Body of pancreas (tissue), 4 donors: ENCODE measurements around the gene TBCEL. TPM values are rescaled to one million over a fixed set of nuclear protein-coding genes. Genes with fewer than 3 reads are reported as not detected.

Source experiments
- ATAC-seq: fragments of 150-250 bp; one replicate; pipeline ENCODE4 v1.9.1; 2016
- DNase-seq, 4 donors: peaks; one replicate each; pipeline ENCODE4 v3.0.0-alpha.2; 2019
- H3K27ac ChIP-seq, 4 donors: fragments of 200-600 bp; sonication (generic); 1 replicate in 3 of 4; 2 replicates in 1 of 4; pipeline versions ENCODE4 v1.5.1 to v1.6.1; 2016 to 2019; ENCODE audit warnings: mild to moderate bottlenecking in 1 of 4, mixed read lengths in 1 of 4, moderate library complexity in 1 of 4
- H3K27me3 ChIP-seq, 2 donors: fragments of 200-600 bp; sonication (generic); one replicate each; pipeline ENCODE4 v1.6.0; 2016; ENCODE audit warnings: mild to moderate bottlenecking in 1 of 2
- H3K36me3 ChIP-seq, 2 donors: fragments of 200-600 bp; sonication (generic); replicated peaks in 1 of 2; 2 replicates each; pipeline ENCODE4 v1.5.1; 2016; ENCODE audit warnings: low read depth in 2 of 2; ENCODE audit not compliant: insufficient read depth in 1 of 2
- H3K4me1 ChIP-seq: fragments of 200-600 bp; sonication (generic); one replicate; pipeline ENCODE4 v1.6.0; 2016
- H3K4me3 ChIP-seq, 2 donors: fragments of 200-600 bp; sonication (generic); 1 replicate in 1 of 2; 2 replicates in 1 of 2; pipeline ENCODE4 v1.5.1; 2016 to 2019
- H3K9me3 ChIP-seq, 3 donors: fragments of 200-600 bp; sonication (generic); 1 replicate in 2 of 3; 2 replicates in 1 of 3; pipeline ENCODE4 v1.5.1; 2016
- CTCF ChIP-seq, 7 experiments: fragments of 450-650 bp in 4 of 7; fragments of 200-600 bp in 3 of 7; sonication (generic) in 3 of 7; IDR thresholded peaks; one replicate each; pipeline ENCODE4 v1.5.1; 2016 to 2019; ENCODE audit warnings: antibody characterized with exemption in 7 of 7
- POLR2A ChIP-seq, 3 donors: fragments of 450-650 bp; IDR thresholded peaks; one replicate each; pipeline ENCODE4 v1.6.1; 2016; ENCODE audit warnings: antibody characterized with exemption in 3 of 3, mild to moderate bottlenecking in 2 of 3
- WGBS, 2 donors: methylation state at CpG; one replicate each; pipeline ENCODE4 v1.1.5; 2017; 5-methylcytosine and 5-hydroxymethylcytosine counted together
- intact Hi-C: fragments of 100-400 bp; cut with DNase I; formaldehyde crosslinking; loops from one replicate; pipeline ENCODE4 v1.15.1; 2023
- total RNA-seq, 2 donors: library from RNA; depleted of rRNA; stranded (reverse); fragments of >200 nt; gene quantifications; one replicate each; pipeline ENCODE4 v1.1.0, GENCODE V29; 2016

TBCEL gene
- total RNA-seq, 2 donors from 2014 or later = 5.9 to 14.8 TPM

- H3K4me3 ChIP-seq = no peak overlapping the region
- H3K4me1 ChIP-seq = no peaks in the 10 kb centered on the region
- peaks cover 0 to 25% of the 10 kb centered on the region in 2 donors for H3K36me3 ChIP-seq
- ATAC-seq = no peak
- H3K27me3 ChIP-seq = no peaks in the 10 kb centered on the region
- 89 to 92% methylated on average over 3 of the region's 3 CpGs for WGBS, 2 donors
- H3K27ac ChIP-seq = no peak overlapping the region
- no peak for DNase-seq
- intact Hi-C loops = no loop called here
- TF ChIP-seq POLR2A (IDR thresholded peaks at IDR 0.05) (no peak), CTCF (IDR thresholded peaks at IDR 0.05) (no peak)
- H3K9me3 ChIP-seq = no peaks in the 10 kb centered on the region
Measured at GRCh38 chr11:121055076-121055475, 31.2 kb downstream of the TBCEL start.

- no peak for ATAC-seq
- 76 to 81% methylated on average over 4 of the region's 4 CpGs for WGBS, 2 donors
- no peaks in the 10 kb centered on the region for H3K9me3 ChIP-seq
- H3K27ac ChIP-seq = no peak overlapping the region
- peaks cover 0 to 27% of the 10 kb centered on the region in 2 donors for H3K36me3 ChIP-seq
- TF ChIP-seq CTCF (IDR thresholded peaks at IDR 0.05) = no peak
- no peak for TF ChIP-seq POLR2A (IDR thresholded peaks at IDR 0.05)
- H3K4me3 ChIP-seq = no peak overlapping the region
- intact Hi-C loops = no loop called here
- H3K4me1 ChIP-seq = no peaks in the 10 kb centered on the region
- no peaks in the 10 kb centered on the region for H3K27me3 ChIP-seq
- DNase-seq = no peak
Measured at GRCh38 chr11:121057922-121058321, 34.0 kb downstream of the TBCEL start.

GRCh38 chr11:121058941-121059340 lies 35.0 kb downstream of the TBCEL start:
- TF ChIP-seq CTCF (IDR thresholded peaks at IDR 0.05) (no peak), POLR2A (IDR thresholded peaks at IDR 0.05) (no peak)
- Histone ChIP-seq H3K4me1 (no peaks in the 10 kb centered on the region), H3K27me3 (no peaks in the 10 kb centered on the region), H3K4me3 (no peak overlapping the region), H3K36me3 (peaks cover 0 to 19% of the 10 kb centered on the region in 2 donors), H3K27ac (no peak overlapping the region), H3K9me3 (no peaks in the 10 kb centered on the region)
- intact Hi-C loops = no loop called here
- DNase-seq (no peak), ATAC-seq (no peak)
- 90 to 92% methylated on average over 3 of the region's 3 CpGs for WGBS, 2 donors

GRCh38 chr11:121059605-121060004 lies 35.7 kb downstream of the TBCEL start:
- DNase-seq = no peak
- peaks cover 0 to 15% of the 10 kb centered on the region in 2 donors for H3K36me3 ChIP-seq
- H3K9me3 ChIP-seq = no peaks in the 10 kb centered on the region
- intact Hi-C loops = no loop called here
- no peak for TF ChIP-seq POLR2A (IDR thresholded peaks at IDR 0.05)
- no peak for TF ChIP-seq CTCF (IDR thresholded peaks at IDR 0.05)
- H3K4me3 ChIP-seq = no peak overlapping the region
- H3K4me1 ChIP-seq = no peaks in the 10 kb centered on the region
- ATAC-seq = no peak
- no peak overlapping the region for H3K27ac ChIP-seq
- H3K27me3 ChIP-seq = no peaks in the 10 kb centered on the region
- WGBS, 2 donors = 82 to 88% methylated on average over 3 of the region's 3 CpGs

GRCh38 chr11:121063728-121064127 lies 39.8 kb downstream of the TBCEL start:
- ATAC-seq = no peak
- Histone ChIP-seq H3K27ac (no peak overlapping the region), H3K4me3 (no peak overlapping the region), H3K4me1 (peaks cover 24% of the 10 kb centered on the region), H3K27me3 (no peaks in the 10 kb centered on the region), H3K9me3 (no peaks in the 10 kb centered on the region), H3K36me3 (peaks cover 0 to 2% of the 10 kb centered on the region in 2 donors)
- intact Hi-C loops = no loop called here
- TF ChIP-seq POLR2A (IDR thresholded peaks at IDR 0.05) = no peak
- TF ChIP-seq CTCF (IDR thresholded peaks at IDR 0.05) = peak in 4 of 7 experiments; percentile 5 to 21 (median 16)
- no peak for DNase-seq
- WGBS, 2 donors = 89 to 96% methylated on average over 2 of the region's 2 CpGs
